Hematopoietic multipotent progenitor cell treated with erythropoietin and hydrocortisone succinate and interleukin-3 and kit ligand, for 8 days (in vitro differentiated cells): ENCODE data around the gene KLHL17.
A peak's percentile ranks its signal among the peaks of the same experiment; 100 is the strongest.
"Not testable (repeated sequence)": the region's sequence is repeated elsewhere in the genome, so short reads cannot be mapped to it uniquely, and the experiment has no call there.

Experiments
- DNase-seq: peaks from one replicate; pipeline ENCODE4 v3.0.0-alpha.2; 2015

The KLHL17 gene

GRCh38 chr1:970242-970972, 10.0 kb downstream of the KLHL17 start:
- no peak for DNase-seq

GRCh38 chr1:970973-971730, 10.8 kb downstream of the KLHL17 start:
- DNase-seq: no peak

GRCh38 chr1:971751-972506, 11.5 kb downstream of the KLHL17 start:
- DNase-seq: no peak

GRCh38 chr1:972726-973458, 12.5 kb downstream of the KLHL17 start:
- DNase-seq: no peak

GRCh38 chr1:973459-974292, 13.3 kb downstream of the KLHL17 start:
- DNase-seq: no peak

GRCh38 chr1:974293-974640, 13.9 kb downstream of the KLHL17 start:
- no peak for DNase-seq

- DNase-seq: no peak
These were observed 14.4 kb downstream of the KLHL17 start for GRCh38 chr1:974687-975328.

GRCh38 chr1:975365-975764, 15.0 kb downstream of the KLHL17 start:
- DNase-seq: no peak

- DNase-seq: peak; percentile 50
These were observed 15.7 kb downstream of the KLHL17 start for GRCh38 chr1:975896-976683.

GRCh38 chr1:976791-977190, 16.4 kb downstream of the KLHL17 start:
- DNase-seq: not testable (repeated sequence)

GRCh38 chr1:978069-978834, 17.9 kb downstream of the KLHL17 start:
- DNase-seq: no peak

- DNase-seq: no peak
These were observed 18.7 kb downstream of the KLHL17 start for GRCh38 chr1:978835-979743.

GRCh38 chr1:979744-980072, 19.3 kb downstream of the KLHL17 start:
- DNase-seq: no peak

GRCh38 chr1:980137-980571, 19.8 kb downstream of the KLHL17 start:
- DNase-seq: no peak

- no peak for DNase-seq
These were observed 20.4 kb downstream of the KLHL17 start for GRCh38 chr1:980602-981395.

- no peak for DNase-seq
These were observed 21.1 kb downstream of the KLHL17 start for GRCh38 chr1:981491-981954.

GRCh38 chr1:981955-982558, 21.7 kb downstream of the KLHL17 start, which contains the start of gene PERM1:
Gene PERM1 (minus strand): TSS chr1:982093. CDS start chr1:981029, 1,064 bp downstream.
- DNase-seq: no peak
